Parathyroid adenoma (tissue), 2 donors: ENCODE data around the gene ANKIB1.
"Not testable (repeated sequence)": the region's sequence is repeated elsewhere in the genome, so short reads cannot be mapped to it uniquely, and the experiment has no call there.

ENCODE experiments used
- H2AFZ ChIP-seq: fragments of 300-600 bp; sonication (generic); one replicate; pipeline ENCODE4 v1.7.0; 2017; ENCODE audit warnings: antibody characterized with exemption, mild to moderate bottlenecking
- H3K27ac ChIP-seq: fragments of 300-600 bp; sonication (generic); one replicate; pipeline ENCODE4 v1.7.0; 2017
- H3K27me3 ChIP-seq: fragments of 300-600 bp; sonication (generic); one replicate; pipeline ENCODE4 v1.7.0; 2017; ENCODE audit warnings: low read length; ENCODE audit not compliant: control insufficient read depth, insufficient read depth
- H3K36me3 ChIP-seq: fragments of 300-600 bp; sonication (generic); one replicate; pipeline ENCODE4 v1.7.0; 2017; ENCODE audit warnings: low read length; ENCODE audit not compliant: control insufficient read depth, insufficient read depth
- H3K4me1 ChIP-seq: fragments of 300-600 bp; sonication (generic); one replicate; pipeline ENCODE4 v1.7.0; 2017; ENCODE audit warnings: control low read depth
- H3K4me2 ChIP-seq: fragments of 300-600 bp; sonication (generic); one replicate; pipeline ENCODE4 v1.7.0; 2017; ENCODE audit warnings: low read length
- H3K4me3 ChIP-seq: fragments of 300-600 bp; sonication (generic); one replicate; pipeline ENCODE4 v1.7.0; 2017; ENCODE audit warnings: low read depth, low read length
- H3K79me2 ChIP-seq: fragments of 300-600 bp; sonication (generic); one replicate; pipeline ENCODE4 v1.7.0; 2017; ENCODE audit warnings: control low read depth
- H3K9ac ChIP-seq: fragments of 300-600 bp; sonication (generic); one replicate; pipeline ENCODE4 v1.7.0; 2017; ENCODE audit warnings: mild to moderate bottlenecking
- H3K9me3 ChIP-seq: fragments of 300-600 bp; sonication (generic); one replicate; pipeline ENCODE4 v1.7.0; 2017; ENCODE audit warnings: low read length; ENCODE audit not compliant: control insufficient read depth
- TF ChIP-seq, protein P1 (sequence below): fragments of 300-600 bp; sonication (generic); IDR thresholded peaks from one replicate; pipeline ENCODE4 v1.7.0; 2017; ENCODE audit warnings: antibody characterized with exemption, mild to moderate bottlenecking
- donor health status: primary hyperparathyroidism.

ANKIB1 gene

GRCh38 chr7:92251181-92251580 lies 5.4 kb downstream of the ANKIB1 start:
- no peaks in the 10 kb centered on the region for H3K27me3 ChIP-seq
- H3K4me3 ChIP-seq: no peak overlapping the region
- H3K27ac ChIP-seq: no peak overlapping the region
- H3K9me3 ChIP-seq: no peaks in the 10 kb centered on the region
- H3K36me3 ChIP-seq: no peaks in the 10 kb centered on the region
- H2AFZ ChIP-seq: no peak overlapping the region
- H3K4me2 ChIP-seq: no peak overlapping the region
- TF ChIP-seq, protein P1, sequence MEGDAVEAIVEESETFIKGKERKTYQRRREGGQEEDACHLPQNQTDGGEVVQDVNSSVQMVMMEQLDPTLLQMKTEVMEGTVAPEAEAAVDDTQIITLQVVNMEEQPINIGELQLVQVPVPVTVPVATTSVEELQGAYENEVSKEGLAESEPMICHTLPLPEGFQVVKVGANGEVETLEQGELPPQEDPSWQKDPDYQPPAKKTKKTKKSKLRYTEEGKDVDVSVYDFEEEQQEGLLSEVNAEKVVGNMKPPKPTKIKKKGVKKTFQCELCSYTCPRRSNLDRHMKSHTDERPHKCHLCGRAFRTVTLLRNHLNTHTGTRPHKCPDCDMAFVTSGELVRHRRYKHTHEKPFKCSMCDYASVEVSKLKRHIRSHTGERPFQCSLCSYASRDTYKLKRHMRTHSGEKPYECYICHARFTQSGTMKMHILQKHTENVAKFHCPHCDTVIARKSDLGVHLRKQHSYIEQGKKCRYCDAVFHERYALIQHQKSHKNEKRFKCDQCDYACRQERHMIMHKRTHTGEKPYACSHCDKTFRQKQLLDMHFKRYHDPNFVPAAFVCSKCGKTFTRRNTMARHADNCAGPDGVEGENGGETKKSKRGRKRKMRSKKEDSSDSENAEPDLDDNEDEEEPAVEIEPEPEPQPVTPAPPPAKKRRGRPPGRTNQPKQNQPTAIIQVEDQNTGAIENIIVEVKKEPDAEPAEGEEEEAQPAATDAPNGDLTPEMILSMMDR: no peak
- peaks cover 34% of the 10 kb centered on the region for H3K79me2 ChIP-seq
- H3K4me1 ChIP-seq: no peaks in the 10 kb centered on the region
- H3K9ac ChIP-seq: no peak overlapping the region

DNA sequence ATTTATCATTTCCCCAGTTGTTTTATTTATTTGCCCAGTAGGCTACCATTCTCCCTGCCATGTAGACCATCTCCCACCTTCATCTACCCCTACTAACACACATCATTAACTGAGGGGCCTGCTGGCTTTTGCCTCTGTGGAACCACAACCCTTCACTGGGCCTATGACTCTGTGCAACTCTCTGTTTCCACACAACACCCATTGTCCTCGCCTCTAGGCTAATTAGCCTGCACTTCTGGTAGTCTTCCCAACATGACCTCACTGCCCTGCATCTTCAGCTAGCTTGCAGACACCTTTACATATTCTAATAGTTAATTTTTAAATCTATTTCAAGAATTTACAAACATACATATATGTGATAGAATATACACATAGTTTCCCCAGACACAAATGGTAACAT lies 7.5 kb downstream of the ANKIB1 start:
- Histone ChIP-seq H3K4me2 (no peak overlapping the region), H3K4me1 (no peaks in the 10 kb centered on the region), H3K27me3 (no peaks in the 10 kb centered on the region), H3K9ac (no peak overlapping the region), H2AFZ (no peak overlapping the region), H3K36me3 (no peaks in the 10 kb centered on the region), H3K27ac (no peak overlapping the region), H3K9me3 (no peaks in the 10 kb centered on the region), H3K79me2 (peaks cover 47% of the 10 kb centered on the region), H3K4me3 (no peak overlapping the region)
- TF ChIP-seq, protein P1: no peak

- H3K4me2 ChIP-seq, H3K27ac ChIP-seq, H3K27me3 ChIP-seq, H2AFZ ChIP-seq, H3K36me3 ChIP-seq, H3K4me3 ChIP-seq, H3K9ac ChIP-seq, H3K4me1 ChIP-seq, H3K9me3 ChIP-seq: not testable (repeated sequence)
- peaks cover 44% of the 10 kb centered on the region for H3K79me2 ChIP-seq
Measured at GRCh38 chr7:92254800-92255199, 9.0 kb downstream of the ANKIB1 start.

- TF ChIP-seq, protein P1: no peak
- Histone ChIP-seq H3K79me2 (peaks cover 49% of the 10 kb centered on the region), H3K9me3 (no peaks in the 10 kb centered on the region), H3K27me3 (no peaks in the 10 kb centered on the region), H2AFZ (no peak overlapping the region), H3K4me3 (no peak overlapping the region), H3K9ac (no peak overlapping the region), H3K4me1 (no peaks in the 10 kb centered on the region), H3K27ac (no peak overlapping the region), H3K4me2 (no peak overlapping the region), H3K36me3 (no peaks in the 10 kb centered on the region)
Measured at GRCh38 chr7:92255308-92255707, 9.5 kb downstream of the ANKIB1 start.

- Histone ChIP-seq H3K27me3 (no peaks in the 10 kb centered on the region), H2AFZ (no peak overlapping the region), H3K27ac (no peak overlapping the region), H3K79me2 (peaks cover 55% of the 10 kb centered on the region), H3K4me1 (no peaks in the 10 kb centered on the region), H3K4me3 (no peak overlapping the region), H3K4me2 (no peak overlapping the region), H3K36me3 (no peaks in the 10 kb centered on the region), H3K9ac (no peak overlapping the region), H3K9me3 (no peaks in the 10 kb centered on the region)
- TF ChIP-seq, protein P1: no peak
Measured at GRCh38 chr7:92259062-92259461, 13.3 kb downstream of the ANKIB1 start.
